HG03060 (cell line): ENCODE data around the gene GALNT18.

Experiments
- ATAC-seq: cut with Tn5 transposase; IDR thresholded peaks from one replicate; pipeline ENCODE4 v1.9.1; 2021; ENCODE audit warnings: low read depth, moderate number of reproducible peaks; ENCODE audit not compliant: unreplicated experiment

GALNT18 gene

GRCh38 chr11:11230802-11231562 lies 390.8 kb downstream of the GALNT18 start:
- no peak for ATAC-seq

- no peak for ATAC-seq
These were observed 391.7 kb downstream of the GALNT18 start for GRCh38 chr11:11230087-11230486.

- no peak for ATAC-seq
These were observed 392.2 kb downstream of the GALNT18 start for GRCh38 chr11:11229647-11230046.

DNA sequence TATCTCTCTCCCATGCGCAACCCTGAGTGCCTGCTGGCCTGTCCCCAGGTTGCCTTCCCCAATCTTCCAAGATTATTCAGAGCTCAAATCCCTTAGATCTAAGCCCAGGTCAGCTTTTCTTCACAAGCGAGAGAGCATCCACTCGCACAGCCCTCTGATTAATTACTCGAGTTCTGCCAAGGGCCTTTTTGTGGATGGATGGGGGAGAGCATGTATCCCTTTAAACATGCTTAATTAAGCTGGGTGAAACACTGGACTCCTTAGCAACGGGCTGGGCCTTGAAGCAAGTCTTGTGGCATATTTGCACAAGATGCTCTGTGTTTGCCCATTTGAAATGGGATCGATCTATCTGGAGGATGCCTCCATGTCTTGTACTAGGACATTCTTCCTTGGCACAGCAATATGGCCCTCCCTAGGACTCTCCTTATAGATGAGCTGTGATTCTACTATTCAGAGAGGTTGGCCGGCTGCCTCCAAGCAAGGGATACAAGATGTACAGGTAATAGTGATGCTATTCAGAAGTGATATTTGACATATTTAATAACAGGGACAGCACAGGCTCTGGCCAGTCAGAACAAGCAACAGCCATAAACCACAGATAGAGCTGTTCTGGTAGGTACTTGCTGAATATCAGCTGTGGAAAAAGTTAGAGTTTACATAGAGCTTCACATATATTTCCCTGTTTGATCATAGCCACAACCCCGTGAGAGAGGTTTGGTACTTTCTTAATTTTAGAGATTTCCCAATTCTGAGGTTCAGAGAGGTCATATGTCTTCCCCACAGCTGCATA lies 394.3 kb downstream of the GALNT18 start:
- ATAC-seq: no peak
